Lower leg skin (tissue), 4 donors: ENCODE data around the gene SAMMSON. TPM values are rescaled to one million over a fixed set of nuclear protein-coding genes. Genes with fewer than 3 reads are reported as not detected.

Experiments
- DNase-seq, 2 donors: peaks; one replicate each; pipeline ENCODE4 v3.0.0-alpha.2; 2019; ENCODE audit warnings: low spot score in 2 of 2
- H3K4me3 ChIP-seq: fragments of 200-600 bp; sonication (generic); 2 replicates; pipeline ENCODE4 v1.5.1; 2017; ENCODE audit warnings: mild to moderate bottlenecking, low read depth; ENCODE audit not compliant: poor library complexity, severe bottlenecking
- CTCF ChIP-seq, 3 donors: fragments of 450-650 bp; IDR thresholded peaks; one replicate each; pipeline ENCODE4 v1.5.1; 2016; ENCODE audit warnings: antibody characterized with exemption in 3 of 3, mild to moderate bottlenecking in 3 of 3, moderate library complexity in 2 of 3
- POLR2A ChIP-seq, 2 donors: fragments of 450-650 bp; IDR thresholded peaks; one replicate each; pipeline ENCODE4 v1.6.1; 2016 to 2017; ENCODE audit warnings: antibody characterized with exemption in 2 of 2, mild to moderate bottlenecking in 1 of 2, moderate library complexity in 1 of 2
- WGBS, 2 donors: methylation state at CpG; one replicate each; pipeline ENCODE4 v1.1.5; 2018; 5-methylcytosine and 5-hydroxymethylcytosine counted together
- intact Hi-C: fragments of 100-400 bp; cut with DNase I; formaldehyde crosslinking; loops from one replicate; pipeline ENCODE4 v1.15.0; 2023; ENCODE audit warnings: low total_unique reads
- total RNA-seq, 4 donors: library from RNA; depleted of rRNA; stranded (reverse); fragments of >200 nt; gene quantifications; one replicate each; pipeline ENCODE4 v1.1.0, GENCODE V29; 2016

The SAMMSON gene
- total RNA-seq, 4 donors from 2014 or later = 0.26 TPM; not detected in 3

DNA sequence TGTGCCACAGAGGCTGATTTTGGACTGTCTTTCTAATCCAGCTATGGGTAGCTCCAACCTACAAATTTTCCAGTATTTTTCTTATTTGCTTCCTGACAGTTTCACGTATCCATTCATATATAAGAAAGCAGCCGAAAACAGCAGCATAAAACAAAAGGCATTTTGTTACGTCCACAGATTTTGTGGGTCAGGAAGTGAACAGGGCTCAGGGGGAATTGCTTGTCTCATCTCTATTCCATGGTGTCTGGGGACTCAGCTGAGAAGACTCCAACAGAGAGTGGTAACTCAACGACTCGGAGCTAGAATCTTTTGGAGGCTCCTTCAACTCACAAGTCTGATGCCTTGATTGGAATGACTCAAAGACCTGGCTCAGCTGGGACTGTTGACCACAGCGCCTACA, 11.7 kb upstream of the SAMMSON start:
- TF ChIP-seq POLR2A (IDR thresholded peaks at IDR 0.05) = no peak
- no peak for TF ChIP-seq CTCF (IDR thresholded peaks at IDR 0.05)
- 81 to 87% methylated on average over 6 of the region's 6 CpGs for WGBS, 2 donors
- DNase-seq = no peak
- H3K4me3 ChIP-seq = no peak overlapping the region
- intact Hi-C loops = no loop called here

- intact Hi-C loops = no loop called here
- no peak for DNase-seq
- TF ChIP-seq CTCF (IDR thresholded peaks at IDR 0.05) = no peak
- TF ChIP-seq POLR2A (IDR thresholded peaks at IDR 0.05) = no peak
- no peak overlapping the region for H3K4me3 ChIP-seq
- 88 to 91% methylated on average over 4 of the region's 4 CpGs for WGBS, 2 donors
Measured at GRCh38 chr3:69993757-69994156, 5.8 kb upstream of the SAMMSON start.

DNA sequence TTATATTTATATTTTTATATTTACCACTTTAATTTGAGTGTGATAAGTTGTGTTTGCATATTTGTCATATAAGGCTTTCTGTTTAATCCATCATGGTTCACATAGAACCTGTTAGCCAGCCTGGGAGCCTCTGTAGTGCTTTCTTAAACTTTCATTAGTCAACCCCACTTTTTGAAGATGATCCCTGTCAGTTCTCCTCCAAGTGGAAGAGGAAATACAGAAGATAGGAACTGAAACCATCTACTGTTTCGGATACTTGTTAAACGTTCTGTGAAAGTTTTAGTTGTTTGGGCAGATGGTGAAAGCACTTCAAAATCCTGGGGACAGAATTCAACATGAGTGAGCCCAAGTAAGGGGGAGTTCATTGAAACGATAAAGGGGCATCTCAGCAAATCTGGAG, 4.6 kb upstream of the SAMMSON start:
- intact Hi-C loops = no loop called here
- H3K4me3 ChIP-seq = no peak overlapping the region
- no peak for TF ChIP-seq POLR2A (IDR thresholded peaks at IDR 0.05)
- no peak for TF ChIP-seq CTCF (IDR thresholded peaks at IDR 0.05)
- DNase-seq = no peak
- 66 to 79% methylated on average over 3 of the region's 3 CpGs for WGBS, 2 donors

GRCh38 chr3:69997631-69998307, 1.8 kb upstream of the SAMMSON start:
- WGBS, 2 donors = 51 to 56% methylated on average over 3 of the region's 3 CpGs
- TF ChIP-seq POLR2A (IDR thresholded peaks at IDR 0.05) = no peak
- TF ChIP-seq CTCF (IDR thresholded peaks at IDR 0.05) = no peak
- no peak for DNase-seq
- intact Hi-C loops = no loop called here
- H3K4me3 ChIP-seq = no peak overlapping the region

DNA sequence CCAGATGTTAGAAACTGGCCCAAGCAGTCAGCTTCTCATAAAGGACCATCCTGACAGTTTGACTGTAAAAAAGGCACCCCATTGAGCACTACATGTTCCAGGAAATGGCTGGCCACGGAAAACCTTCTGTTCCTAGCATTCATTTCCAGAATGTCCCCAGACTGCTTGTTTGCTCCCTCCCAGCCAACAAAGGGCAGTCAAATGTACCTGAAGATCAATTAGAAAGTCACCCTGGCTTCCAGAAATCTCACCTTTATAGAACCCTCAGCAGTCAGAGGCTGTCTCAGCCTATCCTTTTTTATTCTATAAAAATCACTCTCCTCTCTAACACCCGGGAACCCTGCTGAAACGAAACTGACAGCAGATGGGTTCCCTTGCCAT, 784 bp upstream of the SAMMSON start:
- intact Hi-C loops = no loop called here
- TF ChIP-seq CTCF (IDR thresholded peaks at IDR 0.05) (no peak), POLR2A (IDR thresholded peaks at IDR 0.05) (no peak)
- WGBS, 2 donors = 37 to 42% methylated on average over 3 of the region's 3 CpGs
- H3K4me3 ChIP-seq = no peak overlapping the region
- no peak for DNase-seq

- no peak overlapping the region for H3K4me3 ChIP-seq
- no peak for TF ChIP-seq POLR2A (IDR thresholded peaks at IDR 0.05)
- no peak for TF ChIP-seq CTCF (IDR thresholded peaks at IDR 0.05)
- intact Hi-C loops = no loop called here
- no peak for DNase-seq
- 86 to 90% methylated on average over 15 of the region's 15 CpGs for WGBS, 2 donors
Measured at GRCh38 chr3:70000028-70000410, 486 bp downstream of the SAMMSON start.
